ENCODE results near the gene ZNF804B.

ZNF804B gene

DNA sequence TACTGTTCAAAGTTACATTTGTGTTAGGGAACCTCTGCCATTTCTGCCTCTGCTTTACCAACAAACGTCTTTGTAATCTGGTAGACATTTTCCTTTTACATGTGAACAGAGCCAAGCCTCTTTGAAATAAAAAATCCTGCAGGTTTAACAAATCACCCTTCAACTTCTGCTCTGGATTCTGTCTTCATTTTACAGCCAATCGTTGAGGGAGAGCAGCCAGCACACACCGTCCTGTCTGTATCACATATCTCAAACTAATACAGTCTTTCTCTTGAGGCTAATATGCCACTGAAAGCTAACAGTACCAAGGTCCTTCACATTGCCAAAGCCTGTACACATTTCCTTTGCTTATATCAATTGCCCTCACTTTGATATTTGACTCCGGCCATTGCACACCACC, 504.6 kb downstream of the ZNF804B start:
- DNase-seq (ENCODE audit: low read depth in 2 of 2) = no peak

DNA sequence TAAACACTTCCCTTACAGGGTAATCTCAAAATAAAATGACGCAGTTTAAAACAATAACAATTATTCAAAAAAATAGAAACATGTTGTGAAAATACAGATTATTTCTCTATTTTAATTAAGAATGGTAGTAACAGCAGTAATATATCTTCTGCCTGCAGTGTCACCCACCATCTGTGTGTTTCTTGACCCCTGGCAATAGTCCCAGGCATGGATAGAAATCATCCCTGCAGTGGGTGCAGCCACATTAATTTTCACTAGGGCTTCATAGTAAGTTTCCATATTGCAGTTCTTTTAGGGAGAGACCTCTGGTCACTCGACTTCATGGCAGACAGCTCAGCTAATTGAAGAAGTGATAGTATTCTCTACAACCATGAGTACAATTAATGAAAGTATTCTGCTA, 506.1 kb downstream of the ZNF804B start:
- DNase-seq (ENCODE audit: low read depth in 2 of 2) = no peak

DNA sequence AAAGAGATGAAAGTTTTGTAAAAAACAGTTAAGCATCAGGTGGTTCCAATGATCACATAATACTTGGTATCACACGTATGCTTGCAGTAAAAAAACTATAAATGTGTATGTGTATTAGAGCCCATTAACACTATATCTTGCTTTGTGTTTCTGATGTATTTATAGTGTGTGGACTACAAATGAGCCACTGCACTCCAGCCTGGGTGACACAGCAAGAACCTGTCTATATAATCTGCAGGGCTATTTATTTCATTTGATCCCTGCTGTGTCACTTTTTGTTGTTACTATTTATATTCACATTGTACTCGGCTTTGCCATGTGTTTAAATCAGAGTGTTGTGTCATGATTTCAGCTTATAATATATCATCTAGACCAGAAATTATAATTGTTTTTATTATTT, 523.8 kb downstream of the ZNF804B start:
- DNase-seq (ENCODE audit: low read depth in 2 of 2) = no peak

DNA sequence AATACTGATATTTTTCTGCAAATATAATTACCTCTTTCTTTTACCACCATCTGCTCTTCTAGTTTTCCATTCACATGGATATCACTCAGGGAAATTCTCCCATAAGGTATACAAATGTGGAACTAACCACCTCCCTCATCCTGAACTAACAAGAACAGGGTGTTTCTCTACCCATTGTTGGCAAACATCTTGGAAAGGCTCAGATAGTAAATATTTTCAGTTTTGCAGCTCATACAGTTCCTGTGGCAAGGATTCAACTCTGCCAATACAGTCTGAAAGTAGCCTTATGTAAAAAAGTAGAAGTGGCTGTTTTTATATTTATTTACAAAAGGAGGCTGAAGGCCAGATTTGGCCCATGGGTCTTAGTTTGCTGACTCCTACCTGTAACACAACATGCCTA, 549.0 kb downstream of the ZNF804B start:
- no peak for DNase-seq (ENCODE audit: low read depth in 2 of 2)

DNA sequence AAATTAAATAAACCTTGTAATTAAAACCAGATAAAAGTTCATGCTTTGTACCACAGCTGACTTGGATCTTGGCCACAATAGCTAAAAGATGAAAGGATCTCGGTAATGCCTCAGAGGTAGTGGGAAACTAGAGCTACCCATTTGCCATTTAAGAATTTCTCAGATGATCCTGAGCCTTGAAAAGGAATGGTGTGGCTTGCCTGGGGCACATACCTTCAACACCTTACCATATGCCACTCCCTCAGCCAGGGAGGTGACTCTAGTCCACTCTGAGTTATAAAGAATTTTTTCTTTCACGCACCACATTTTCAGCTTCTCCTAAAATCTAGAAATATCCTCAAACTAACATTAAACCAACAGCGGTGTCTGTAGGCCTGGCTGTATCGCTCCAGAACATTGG, 552.4 kb downstream of the ZNF804B start:
- DNase-seq (ENCODE audit: low read depth in 2 of 2) = no peak

DNA sequence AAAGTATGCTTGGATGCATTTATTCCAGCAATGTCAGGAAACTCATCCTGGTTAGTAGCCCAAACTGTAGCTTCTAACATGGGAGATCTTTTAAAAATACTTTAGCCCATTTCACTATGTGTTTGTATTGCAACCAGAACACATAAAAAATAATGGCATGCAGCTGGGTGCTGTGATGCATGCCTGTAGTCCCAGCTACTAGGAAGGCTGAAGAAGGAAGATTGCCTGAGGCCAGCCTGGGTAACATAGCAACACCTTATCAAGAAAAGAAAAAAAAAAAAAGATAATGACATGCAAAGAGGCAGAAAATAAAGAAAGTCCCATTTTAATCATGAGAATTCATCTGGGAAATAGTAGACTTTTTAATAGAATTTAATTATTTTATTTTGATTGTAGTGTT, 553.1 kb downstream of the ZNF804B start:
- no peak for DNase-seq (ENCODE audit: low read depth in 2 of 2)

DNA sequence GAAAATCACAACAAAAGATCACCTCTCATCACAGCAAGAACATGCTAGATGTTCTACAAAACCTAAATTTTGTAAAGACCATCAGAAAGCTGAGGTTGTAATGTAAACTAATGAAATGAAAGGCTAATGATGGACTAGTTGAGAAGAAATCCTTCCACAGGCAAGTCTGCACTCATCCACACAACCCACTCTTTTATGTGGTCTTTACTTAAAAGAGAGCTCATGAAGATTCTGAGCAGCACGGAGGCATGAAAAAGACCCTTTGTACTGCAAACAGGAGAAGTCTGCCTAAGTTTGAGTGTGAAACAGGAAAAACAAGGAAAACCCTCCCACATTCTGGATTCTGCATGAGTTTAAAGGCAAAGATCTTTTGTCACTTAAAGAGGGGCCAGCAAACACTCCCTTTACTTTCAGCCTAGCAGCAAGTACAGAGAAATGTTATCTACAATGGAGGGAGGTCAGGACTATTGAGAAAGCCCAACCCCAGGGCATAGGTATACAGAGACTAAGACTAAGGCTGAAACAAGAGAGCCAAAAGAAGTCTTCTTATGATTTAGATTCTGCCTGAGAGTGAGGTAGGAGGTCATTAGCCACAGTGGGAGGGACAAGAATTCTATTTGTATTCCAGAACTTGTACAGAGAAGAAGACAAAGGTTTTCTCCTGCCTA, 557.2 kb downstream of the ZNF804B start:
- DNase-seq (ENCODE audit: low read depth in 2 of 2) = no peak

DNA sequence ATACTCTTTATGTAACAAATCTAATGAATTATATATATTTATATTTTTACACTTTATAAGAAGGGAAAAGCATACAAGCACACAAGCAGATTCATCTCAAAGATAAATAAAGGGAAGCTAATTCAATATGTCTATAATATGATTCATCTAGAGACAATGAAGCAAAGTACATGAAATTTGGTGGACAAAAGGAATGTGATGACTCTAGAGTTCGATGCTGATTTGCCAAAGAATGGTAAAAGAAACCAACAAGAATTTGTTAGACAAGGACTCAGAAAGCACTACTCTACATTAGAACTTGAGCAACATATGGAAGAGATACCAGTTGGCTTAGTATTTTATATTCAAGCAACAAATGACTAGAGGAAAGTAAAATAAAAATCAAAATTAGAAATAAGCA, 572.5 kb downstream of the ZNF804B start:
- DNase-seq (ENCODE audit: low read depth in 2 of 2) = no peak

DNA sequence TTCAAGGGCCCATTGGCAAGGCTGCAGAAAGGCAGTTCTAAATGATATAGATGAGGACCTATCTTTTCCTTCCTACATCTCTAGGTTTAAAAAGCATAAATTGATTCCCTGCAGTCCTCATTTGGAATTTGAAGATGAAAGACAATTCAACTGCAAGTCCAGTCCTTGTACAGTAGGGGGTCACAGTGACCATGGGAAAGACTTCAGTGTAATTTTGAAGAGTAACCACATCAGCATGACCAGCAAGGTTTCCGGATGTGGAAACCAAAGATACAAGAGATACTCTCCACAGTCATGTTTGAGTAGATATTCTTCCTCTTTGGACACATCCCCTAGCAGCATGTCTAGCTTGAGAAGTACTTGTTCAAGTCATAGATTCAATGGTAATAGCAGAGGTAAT, 575.3 kb downstream of the ZNF804B start:
- DNase-seq (ENCODE audit: low read depth in 2 of 2) = no peak

DNA sequence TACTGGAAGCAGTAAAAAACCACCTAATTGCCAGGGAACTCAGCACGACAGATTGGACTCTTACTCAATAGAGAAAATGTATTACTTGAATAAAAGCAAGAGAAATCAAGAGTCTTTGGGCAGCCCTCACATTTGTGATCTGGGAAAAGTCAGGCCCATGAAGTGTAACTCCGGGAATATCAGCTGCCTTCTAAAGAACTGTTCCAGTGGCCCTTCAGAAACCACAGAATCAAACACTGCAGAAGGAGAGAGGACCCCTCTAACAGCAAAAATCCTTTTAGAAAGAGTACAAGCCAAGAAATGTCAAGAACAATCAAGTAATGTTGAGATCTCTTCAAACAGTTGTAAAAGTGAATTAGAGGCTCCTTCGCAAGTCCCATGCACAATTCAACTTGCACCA, 576.0 kb downstream of the ZNF804B start:
- no peak for DNase-seq (ENCODE audit: low read depth in 2 of 2)

DNA sequence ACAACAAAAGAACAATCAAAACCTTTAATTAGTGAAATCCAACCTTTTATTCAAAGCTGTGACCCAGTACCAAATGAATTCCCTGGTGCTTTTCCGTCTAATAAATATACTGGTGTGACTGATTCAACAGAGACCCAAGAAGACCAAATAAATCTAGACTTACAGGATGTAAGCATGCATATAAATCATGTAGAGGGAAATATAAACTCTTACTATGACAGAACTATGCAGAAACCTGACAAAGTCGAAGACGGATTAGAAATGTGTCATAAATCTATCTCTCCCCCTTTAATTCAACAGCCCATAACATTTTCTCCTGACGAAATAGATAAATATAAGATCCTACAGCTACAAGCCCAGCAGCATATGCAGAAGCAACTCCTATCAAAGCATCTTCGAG, 576.6 kb downstream of the ZNF804B start:
- DNase-seq (ENCODE audit: low read depth in 2 of 2) = no peak

DNA sequence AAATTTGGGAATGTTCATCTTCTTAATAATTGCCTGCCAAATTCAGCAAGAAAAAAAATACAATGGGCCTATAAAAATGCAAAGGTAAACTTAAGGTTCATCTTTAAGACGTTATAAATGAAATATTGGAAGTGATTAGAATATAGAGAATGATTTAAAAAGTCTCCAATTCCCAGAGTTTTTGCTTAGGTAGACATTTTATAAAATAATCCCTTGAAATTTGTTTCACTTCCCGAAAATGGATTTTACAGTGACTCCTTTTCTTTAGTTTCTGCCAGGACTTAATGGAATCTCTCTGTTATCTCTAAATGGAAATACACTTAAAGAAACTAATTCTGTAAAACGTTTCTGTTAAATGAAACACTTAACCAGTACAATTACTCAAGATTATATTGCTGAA, 580.2 kb downstream of the ZNF804B start:
- no peak for DNase-seq (ENCODE audit: low read depth in 2 of 2)

DNA sequence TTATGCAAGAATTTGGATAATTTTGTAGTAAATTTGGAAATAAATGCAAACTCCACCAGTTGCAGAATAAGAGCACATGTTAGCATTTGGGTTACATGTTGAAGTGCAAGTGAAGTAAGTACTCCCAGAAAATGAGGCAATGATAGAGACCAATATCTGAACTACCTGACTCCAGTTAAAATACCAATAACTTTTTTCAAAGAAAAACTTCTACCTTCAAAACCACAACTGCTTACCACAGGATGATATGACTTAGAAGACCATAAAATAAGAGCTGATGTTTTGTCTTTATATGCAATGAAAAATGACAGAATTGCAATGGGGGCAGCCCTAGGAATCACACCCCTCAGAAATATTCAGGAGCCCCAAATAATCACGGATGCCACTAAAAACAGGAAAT, 597.6 kb downstream of the ZNF804B start:
- DNase-seq (ENCODE audit: low read depth in 2 of 2) = no peak

DNA sequence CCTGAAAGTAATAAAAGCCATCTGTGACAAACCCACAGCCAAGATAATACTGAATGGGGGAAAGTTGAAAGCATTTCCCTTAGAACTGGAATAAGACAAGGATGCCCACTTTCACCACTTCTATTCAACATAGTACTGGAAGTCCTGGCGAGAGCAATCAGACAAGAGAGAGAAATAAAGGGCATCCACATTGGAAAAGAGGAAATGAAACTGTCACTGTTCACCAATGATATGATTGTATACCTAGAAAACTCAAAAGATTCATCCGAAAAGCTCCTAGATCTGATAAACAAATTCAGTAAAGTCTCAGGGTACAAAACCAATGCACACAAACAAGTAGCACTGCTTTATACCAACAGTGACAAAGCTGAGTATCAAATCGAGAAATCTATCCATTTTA, 617.7 kb downstream of the ZNF804B start:
- no peak for DNase-seq (ENCODE audit: low read depth in 2 of 2)

DNA sequence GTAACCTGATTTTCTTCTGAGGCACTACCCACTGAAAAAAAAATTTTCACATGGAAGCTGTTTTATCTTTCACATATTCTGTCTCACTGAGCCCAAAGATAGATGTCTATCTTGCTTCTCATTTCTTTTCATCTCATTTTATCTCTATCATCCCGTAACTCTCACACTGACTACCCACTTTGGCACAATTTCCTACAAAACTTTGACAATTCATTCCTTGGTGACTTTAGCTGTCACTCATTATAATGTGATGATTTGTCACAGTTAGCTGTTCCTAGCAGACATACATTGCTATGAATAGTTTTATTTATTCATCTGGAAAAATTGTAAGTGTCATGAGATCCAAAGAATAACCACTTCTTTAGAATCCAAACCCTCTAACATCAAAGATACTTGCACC, 625.9 kb downstream of the ZNF804B start:
- DNase-seq (ENCODE audit: low read depth in 2 of 2) = no peak
